ENCODE data around the gene SLC12A7.
"Not testable (repeated sequence)": the region's sequence is repeated elsewhere in the genome, so short reads cannot be mapped to it uniquely, and the experiment has no call there.

SLC12A7 gene

DNA sequence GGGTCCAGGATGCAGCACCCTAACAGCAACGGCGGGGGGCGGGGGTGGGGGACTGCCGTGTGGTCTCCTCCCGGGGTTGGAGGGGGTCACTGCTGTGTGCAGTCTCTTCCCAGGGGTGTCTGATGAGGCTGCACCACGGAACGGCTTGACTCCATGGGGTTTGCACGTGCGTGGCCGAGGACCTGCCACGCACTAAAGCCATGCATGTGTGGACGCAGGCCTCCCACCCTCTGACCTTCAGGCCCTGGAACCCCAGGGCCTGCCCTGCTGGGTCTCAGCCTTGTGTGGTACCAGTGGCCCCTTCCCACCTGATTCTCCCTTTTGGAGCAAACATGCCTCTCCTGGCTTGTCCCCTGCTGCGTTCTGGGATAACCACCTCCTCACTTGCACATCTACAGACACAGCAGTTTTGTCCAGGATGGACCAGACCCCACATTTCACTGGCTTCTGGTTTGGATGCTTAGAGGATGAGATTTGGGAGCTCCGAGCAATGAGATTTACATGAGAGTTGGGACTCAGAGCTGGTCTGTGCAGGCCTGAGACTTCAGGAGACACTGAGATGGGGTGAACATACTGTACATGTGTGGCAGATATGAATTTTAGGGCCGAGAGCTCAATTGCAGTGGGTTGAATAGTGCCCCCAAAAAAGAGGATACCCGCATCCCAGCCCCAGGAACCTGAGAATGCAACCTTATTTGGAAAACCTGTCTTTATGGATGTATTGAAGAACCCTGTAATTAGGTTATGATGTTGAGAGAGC lies 45.8 kb downstream of the SLC12A7 start:
- peaks cover 14 to 59% of the 10 kb centered on the region in 2 donors for H3K36me3 ChIP-seq (ENCODE audit: control insufficient read depth in 1 of 2, insufficient read depth in 2 of 2, low read length in 2 of 2)

DNA sequence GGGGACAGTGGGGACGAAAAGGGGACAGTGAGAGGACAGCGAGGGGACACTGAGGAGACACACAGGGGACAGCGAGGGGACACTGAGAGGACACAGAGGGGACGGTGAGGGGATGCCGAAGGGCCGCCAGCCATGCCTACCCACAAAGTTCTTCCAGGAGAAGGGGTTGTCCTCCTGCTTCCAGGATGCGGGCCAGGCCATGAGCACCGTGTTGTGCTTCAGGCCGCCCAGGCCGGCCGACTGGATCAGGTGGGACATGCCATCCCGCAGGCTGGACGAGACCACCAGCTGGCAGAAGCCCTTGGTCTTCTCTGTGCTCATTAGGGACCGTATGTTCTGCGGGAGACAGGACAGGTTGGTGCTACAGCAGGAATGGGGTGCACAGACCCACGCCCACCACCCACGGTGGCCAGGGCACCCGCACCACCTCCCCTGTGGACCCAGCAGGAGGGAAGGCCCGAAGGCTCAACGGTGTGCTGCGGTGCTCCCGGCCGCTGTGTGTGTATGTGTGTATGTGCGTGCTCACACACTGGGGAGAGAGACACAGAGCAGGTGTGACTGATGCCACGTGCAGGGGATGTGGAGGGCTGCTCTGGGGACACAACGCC lies 46.6 kb downstream of the SLC12A7 start:
- H3K4me1 ChIP-seq (ENCODE audit: control insufficient read depth in 1 of 2, insufficient read depth in 2 of 2, low read length in 2 of 2), result no peaks in the 10 kb centered on the region
- H3K4me3 ChIP-seq (ENCODE audit: low read depth in 1 of 2, low read length in 2 of 2), result no peak overlapping the region
- no peaks in the 10 kb centered on the region for H3K9me3 ChIP-seq (ENCODE audit: control insufficient read depth in 1 of 2, low read length in 2 of 2)
- peaks cover 15 to 64% of the 10 kb centered on the region in 2 donors for H3K36me3 ChIP-seq (ENCODE audit: control insufficient read depth in 1 of 2, insufficient read depth in 2 of 2, low read length in 2 of 2)
- no peak overlapping the region for H3K9ac ChIP-seq (ENCODE audit: low read depth in 1 of 2, low read length in 2 of 2)
- no peak overlapping the region for H3K27ac ChIP-seq (ENCODE audit: low read depth, low read length)
- H3K27me3 ChIP-seq (ENCODE audit: control insufficient read depth in 1 of 2, insufficient read depth in 2 of 2, low read length in 2 of 2), result no peaks in the 10 kb centered on the region

More for the DNA sequence above, 45.8 kb downstream of the SLC12A7 start:
- H3K27ac ChIP-seq (ENCODE audit: low read depth, low read length), result no peak overlapping the region
- H3K9me3 ChIP-seq (ENCODE audit: control insufficient read depth in 1 of 2, low read length in 2 of 2), result no peaks in the 10 kb centered on the region
- H3K9ac ChIP-seq (ENCODE audit: low read depth in 1 of 2, low read length in 2 of 2), result no peak overlapping the region
- H3K4me3 ChIP-seq (ENCODE audit: low read depth in 1 of 2, low read length in 2 of 2), result no peak overlapping the region
- H3K27me3 ChIP-seq (ENCODE audit: control insufficient read depth in 1 of 2, insufficient read depth in 2 of 2, low read length in 2 of 2), result no peaks in the 10 kb centered on the region
- H3K4me1 ChIP-seq (ENCODE audit: control insufficient read depth in 1 of 2, insufficient read depth in 2 of 2, low read length in 2 of 2), result no peaks in the 10 kb centered on the region

DNA sequence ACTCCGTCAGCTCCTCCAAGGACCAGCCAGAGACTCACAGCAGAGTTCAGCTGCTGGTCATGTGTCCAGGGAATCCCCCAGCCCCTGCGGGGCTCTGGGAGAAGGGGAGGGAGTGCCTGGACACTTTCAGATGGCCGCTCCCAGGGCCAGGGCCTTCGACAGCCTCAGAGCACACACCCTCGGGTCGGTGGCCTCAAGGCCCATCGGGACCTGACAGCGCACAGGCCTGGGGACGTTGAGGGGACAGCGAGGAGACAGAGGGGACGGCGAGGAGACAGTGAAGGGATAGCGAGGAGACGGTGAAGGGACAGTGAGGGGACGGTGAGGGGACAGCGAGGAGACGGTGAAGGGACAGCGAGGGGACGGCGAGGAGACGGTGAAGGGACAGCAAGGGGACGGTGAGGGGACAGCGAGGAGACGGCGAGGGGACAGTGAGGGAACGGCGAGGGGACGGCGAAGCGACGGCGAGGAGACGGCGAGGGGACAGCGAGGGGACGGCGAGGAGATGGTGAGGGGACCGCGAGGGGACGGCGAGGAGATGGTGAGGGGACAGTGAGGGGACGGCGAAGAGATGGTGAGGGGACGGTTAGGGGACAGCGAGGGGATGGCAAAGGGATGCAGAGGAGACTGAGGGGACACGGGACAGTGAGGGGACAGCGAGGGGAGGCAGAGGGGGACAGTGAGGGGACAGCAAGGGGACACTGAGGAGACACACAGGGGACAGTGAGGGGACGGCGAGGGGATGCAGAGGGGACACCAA lies 47.3 kb downstream of the SLC12A7 start:
- H3K27ac ChIP-seq (ENCODE audit: low read depth, low read length), result no peak overlapping the region
- H3K9ac ChIP-seq (ENCODE audit: low read depth in 1 of 2, low read length in 2 of 2), result no peak overlapping the region
- H3K36me3 ChIP-seq (ENCODE audit: control insufficient read depth in 1 of 2, insufficient read depth in 2 of 2, low read length in 2 of 2), result peaks cover 20 to 68% of the 10 kb centered on the region in 2 donors
- no peaks in the 10 kb centered on the region for H3K27me3 ChIP-seq (ENCODE audit: control insufficient read depth in 1 of 2, insufficient read depth in 2 of 2, low read length in 2 of 2)
- no peaks in the 10 kb centered on the region for H3K4me1 ChIP-seq (ENCODE audit: control insufficient read depth in 1 of 2, insufficient read depth in 2 of 2, low read length in 2 of 2)
- no peaks in the 10 kb centered on the region for H3K9me3 ChIP-seq (ENCODE audit: control insufficient read depth in 1 of 2, low read length in 2 of 2)
- H3K4me3 ChIP-seq (ENCODE audit: low read depth in 1 of 2, low read length in 2 of 2), result no peak overlapping the region

DNA sequence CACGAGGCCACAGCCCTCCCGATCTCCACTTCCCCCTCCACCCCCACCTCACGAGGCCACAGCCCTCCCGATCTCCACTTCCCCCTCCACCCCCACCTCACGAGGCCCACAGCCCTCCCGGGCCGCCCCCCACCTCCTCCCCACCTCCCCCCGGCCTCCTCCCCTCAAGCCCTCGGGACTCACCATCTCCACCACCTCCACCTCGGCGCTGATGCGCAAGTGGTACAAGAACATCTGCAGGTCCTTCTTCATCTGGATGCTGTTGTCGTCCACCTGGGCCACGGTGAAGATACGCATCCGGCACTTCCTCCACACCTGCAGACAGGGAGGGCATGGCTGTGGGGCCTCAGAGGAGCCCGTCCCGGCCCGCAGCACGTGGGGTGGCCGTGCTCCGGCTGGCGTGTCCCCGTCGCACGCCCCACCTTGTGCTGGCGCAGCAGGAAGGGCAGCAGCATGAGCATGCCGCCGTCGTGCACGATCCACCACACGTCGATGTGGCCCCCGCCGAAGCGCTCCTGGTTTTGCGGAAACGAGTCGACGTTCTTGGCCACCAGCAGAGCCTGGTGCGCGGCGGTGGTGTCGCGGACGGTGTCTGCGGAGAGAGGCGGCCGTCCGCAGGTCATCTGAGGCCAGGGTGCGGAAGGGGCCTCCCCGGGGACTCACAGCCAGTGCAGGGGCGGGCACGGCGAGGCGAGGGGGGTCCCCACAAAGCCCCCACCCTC lies 48.0 kb downstream of the SLC12A7 start:
- Histone ChIP-seq H3K9ac (ENCODE audit: low read depth in 1 of 2, low read length in 2 of 2) (no peak overlapping the region), H3K27ac (ENCODE audit: low read depth, low read length) (no peak overlapping the region), H3K9me3 (ENCODE audit: control insufficient read depth in 1 of 2, low read length in 2 of 2) (no peaks in the 10 kb centered on the region), H3K4me1 (ENCODE audit: control insufficient read depth in 1 of 2, insufficient read depth in 2 of 2, low read length in 2 of 2) (no peaks in the 10 kb centered on the region), H3K27me3 (ENCODE audit: control insufficient read depth in 1 of 2, insufficient read depth in 2 of 2, low read length in 2 of 2) (no peaks in the 10 kb centered on the region), H3K36me3 (ENCODE audit: control insufficient read depth in 1 of 2, insufficient read depth in 2 of 2, low read length in 2 of 2) (peaks cover 20 to 68% of the 10 kb centered on the region in 2 donors), H3K4me3 (ENCODE audit: low read depth in 1 of 2, low read length in 2 of 2) (no peak overlapping the region)

DNA sequence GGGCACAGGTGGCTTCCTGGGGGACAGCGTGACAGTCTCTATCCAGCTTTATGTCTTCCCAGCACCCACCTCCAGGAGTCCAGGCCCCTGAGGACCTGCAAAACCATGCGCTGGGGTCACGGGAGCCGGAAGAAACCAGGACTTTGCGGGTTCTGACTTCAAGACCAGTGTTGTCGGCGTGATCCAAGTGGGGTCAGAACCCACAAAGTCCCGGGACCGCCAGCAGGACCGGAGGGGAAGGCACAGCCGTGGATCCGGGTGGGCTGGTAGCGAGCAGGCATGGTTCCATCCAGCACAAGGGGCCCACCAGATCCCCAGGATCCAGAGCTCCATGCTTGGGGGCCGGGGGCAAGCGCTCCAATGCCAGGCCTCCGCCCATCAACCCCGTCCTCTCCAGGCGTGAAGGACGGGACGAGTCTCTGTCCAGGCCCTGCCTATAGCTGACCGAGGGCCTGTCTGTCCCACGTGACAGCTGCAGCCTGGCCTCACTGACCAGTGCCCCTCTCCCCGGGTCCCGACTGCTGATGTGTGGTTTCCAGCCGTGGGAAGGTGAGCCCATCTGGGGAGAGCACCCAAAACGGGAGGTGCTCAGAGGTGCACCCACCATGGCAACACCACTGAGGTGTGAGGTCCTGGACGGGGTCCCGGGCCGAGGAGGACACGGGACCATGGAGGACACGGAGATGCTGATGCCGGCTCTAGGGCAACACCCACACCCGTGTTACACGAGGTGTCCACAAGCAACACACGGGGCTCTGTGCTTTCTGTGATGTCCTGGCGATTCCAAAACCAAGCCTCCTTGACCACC lies 48.9 kb downstream of the SLC12A7 start:
- no peak overlapping the region for H3K9ac ChIP-seq (ENCODE audit: low read depth in 1 of 2, low read length in 2 of 2)
- H3K27me3 ChIP-seq (ENCODE audit: control insufficient read depth in 1 of 2, insufficient read depth in 2 of 2, low read length in 2 of 2), result no peaks in the 10 kb centered on the region
- peaks cover 20 to 70% of the 10 kb centered on the region in 2 donors for H3K36me3 ChIP-seq (ENCODE audit: control insufficient read depth in 1 of 2, insufficient read depth in 2 of 2, low read length in 2 of 2)
- no peaks in the 10 kb centered on the region for H3K4me1 ChIP-seq (ENCODE audit: control insufficient read depth in 1 of 2, insufficient read depth in 2 of 2, low read length in 2 of 2)
- no peak overlapping the region for H3K4me3 ChIP-seq (ENCODE audit: low read depth in 1 of 2, low read length in 2 of 2)
- H3K9me3 ChIP-seq (ENCODE audit: control insufficient read depth in 1 of 2, low read length in 2 of 2), result no peaks in the 10 kb centered on the region
- no peak overlapping the region for H3K27ac ChIP-seq (ENCODE audit: low read depth, low read length)

DNA sequence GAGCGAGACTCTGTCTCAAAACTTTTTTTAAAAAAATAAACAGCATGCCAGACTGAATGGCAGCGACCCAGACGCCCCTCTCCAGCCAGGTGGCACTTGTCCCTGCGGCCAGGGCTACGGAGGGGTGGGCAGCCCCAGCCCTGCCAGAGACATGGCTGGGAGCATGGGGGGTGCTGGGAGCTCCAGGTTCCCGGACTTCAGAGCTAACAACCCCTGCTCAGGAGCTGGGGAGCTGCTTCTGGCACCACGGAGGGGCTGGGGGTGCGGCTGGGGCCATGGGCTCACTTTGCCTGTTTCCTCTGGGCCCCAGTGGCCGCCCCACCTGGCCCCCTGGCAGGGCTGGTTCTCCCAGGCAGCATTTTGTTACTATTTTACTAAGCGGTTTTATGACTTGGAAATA lies 49.9 kb downstream of the SLC12A7 start:
- Histone ChIP-seq H3K9ac (ENCODE audit: low read depth in 1 of 2, low read length in 2 of 2) (no peak overlapping the region), H3K36me3 (ENCODE audit: control insufficient read depth in 1 of 2, insufficient read depth in 2 of 2, low read length in 2 of 2) (peaks cover 22 to 70% of the 10 kb centered on the region in 2 donors), H3K4me3 (ENCODE audit: low read depth in 1 of 2, low read length in 2 of 2) (no peak overlapping the region), H3K9me3 (ENCODE audit: control insufficient read depth in 1 of 2, low read length in 2 of 2) (no peaks in the 10 kb centered on the region), H3K27ac (ENCODE audit: low read depth, low read length) (no peak overlapping the region), H3K27me3 (ENCODE audit: control insufficient read depth in 1 of 2, insufficient read depth in 2 of 2, low read length in 2 of 2) (no peaks in the 10 kb centered on the region), H3K4me1 (ENCODE audit: control insufficient read depth in 1 of 2, insufficient read depth in 2 of 2, low read length in 2 of 2) (no peaks in the 10 kb centered on the region)

DNA sequence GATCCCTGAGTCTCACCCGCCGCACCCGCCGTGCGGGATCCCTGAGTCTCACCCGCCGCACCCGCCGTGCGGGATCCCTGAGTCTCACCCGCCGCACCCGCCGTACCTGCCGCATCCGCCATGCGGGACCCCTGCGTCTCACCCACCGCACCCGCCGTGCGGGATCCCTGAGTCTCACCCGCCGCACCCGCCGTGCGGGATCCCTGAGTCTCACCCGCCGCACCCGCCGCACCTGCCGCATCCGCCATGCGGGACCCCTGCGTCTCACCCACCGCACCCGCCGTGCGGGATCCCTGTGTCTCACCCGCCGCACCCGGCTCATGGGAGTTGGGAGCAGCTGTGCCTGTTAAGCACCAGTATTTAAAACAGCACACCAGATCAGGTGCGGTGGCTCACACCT lies 50.6 kb downstream of the SLC12A7 start:
- not testable (repeated sequence) for H3K9me3 ChIP-seq (ENCODE audit: control insufficient read depth in 1 of 2, low read length in 2 of 2); H3K27me3 ChIP-seq (ENCODE audit: control insufficient read depth in 1 of 2, insufficient read depth in 2 of 2, low read length in 2 of 2); H3K4me1 ChIP-seq (ENCODE audit: control insufficient read depth in 1 of 2, insufficient read depth in 2 of 2, low read length in 2 of 2); H3K9ac ChIP-seq (ENCODE audit: low read depth in 1 of 2, low read length in 2 of 2); H3K27ac ChIP-seq (ENCODE audit: low read depth, low read length); H3K4me3 ChIP-seq (ENCODE audit: low read depth in 1 of 2, low read length in 2 of 2)
- H3K36me3 ChIP-seq (ENCODE audit: control insufficient read depth in 1 of 2, insufficient read depth in 2 of 2, low read length in 2 of 2), result peaks cover 21 to 72% of the 10 kb centered on the region in 2 donors

DNA sequence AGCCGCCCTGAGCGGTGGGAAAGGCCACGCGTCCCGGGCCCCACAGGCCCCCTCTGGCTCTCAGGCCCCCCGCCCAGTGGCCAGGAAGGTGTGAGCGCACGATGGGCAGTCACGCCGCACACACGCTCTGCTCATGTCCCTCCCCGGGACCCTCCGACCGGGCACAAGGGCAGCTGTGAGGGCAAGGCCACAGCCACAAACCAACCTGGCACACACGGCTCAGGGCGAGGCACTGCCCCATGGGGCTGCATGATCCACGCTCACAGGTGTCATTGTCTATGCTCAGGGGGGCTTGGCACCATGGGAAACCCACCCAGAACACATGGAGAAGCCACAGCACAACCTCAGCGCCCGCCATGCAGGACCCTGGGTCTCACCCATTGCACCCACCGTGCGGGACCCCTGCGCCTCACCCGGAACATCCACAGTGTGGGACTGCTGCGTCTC lies 51.3 kb downstream of the SLC12A7 start:
- Histone ChIP-seq H3K36me3 (ENCODE audit: control insufficient read depth in 1 of 2, insufficient read depth in 2 of 2, low read length in 2 of 2) (peaks cover 22 to 78% of the 10 kb centered on the region in 2 donors), H3K27ac (ENCODE audit: low read depth, low read length) (no peak overlapping the region), H3K9me3 (ENCODE audit: control insufficient read depth in 1 of 2, low read length in 2 of 2) (no peaks in the 10 kb centered on the region), H3K27me3 (ENCODE audit: control insufficient read depth in 1 of 2, insufficient read depth in 2 of 2, low read length in 2 of 2) (no peaks in the 10 kb centered on the region), H3K9ac (ENCODE audit: low read depth in 1 of 2, low read length in 2 of 2) (no peak overlapping the region), H3K4me1 (ENCODE audit: control insufficient read depth in 1 of 2, insufficient read depth in 2 of 2, low read length in 2 of 2) (no peaks in the 10 kb centered on the region), H3K4me3 (ENCODE audit: low read depth in 1 of 2, low read length in 2 of 2) (no peak overlapping the region)

DNA sequence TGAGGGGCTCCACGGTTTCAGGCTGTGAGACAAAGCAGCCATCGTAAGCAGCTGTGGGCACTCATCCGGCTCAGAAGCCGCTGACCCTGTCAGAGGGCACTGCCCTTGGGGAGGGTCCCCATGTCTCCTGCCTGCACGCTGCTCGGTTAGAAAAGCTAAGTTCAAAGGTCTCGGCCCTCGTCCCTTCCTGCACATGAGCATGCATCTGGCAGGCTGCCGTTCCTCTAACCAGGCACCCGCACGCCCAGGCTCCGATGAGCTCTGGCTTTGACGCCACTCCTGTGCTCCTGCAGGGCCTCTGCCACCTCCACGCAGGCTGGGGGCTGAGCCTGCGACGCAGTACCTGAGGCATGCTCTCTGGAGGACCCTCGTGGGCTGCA lies 52.0 kb downstream of the SLC12A7 start:
- Histone ChIP-seq H3K36me3 (ENCODE audit: control insufficient read depth in 1 of 2, insufficient read depth in 2 of 2, low read length in 2 of 2) (peaks cover 26 to 78% of the 10 kb centered on the region in 2 donors), H3K27ac (ENCODE audit: low read depth, low read length) (no peak overlapping the region), H3K27me3 (ENCODE audit: control insufficient read depth in 1 of 2, insufficient read depth in 2 of 2, low read length in 2 of 2) (no peaks in the 10 kb centered on the region), H3K9ac (ENCODE audit: low read depth in 1 of 2, low read length in 2 of 2) (no peak overlapping the region), H3K4me1 (ENCODE audit: control insufficient read depth in 1 of 2, insufficient read depth in 2 of 2, low read length in 2 of 2) (no peaks in the 10 kb centered on the region), H3K4me3 (ENCODE audit: low read depth in 1 of 2, low read length in 2 of 2) (no peak overlapping the region), H3K9me3 (ENCODE audit: control insufficient read depth in 1 of 2, low read length in 2 of 2) (no peaks in the 10 kb centered on the region)
